ENCODE measurements around the gene AFF4. TPM values are rescaled to one million over a fixed set of nuclear protein-coding genes. Genes with fewer than 3 reads are reported as not detected.

The AFF4 gene
- total and polyA plus RNA-seq, 12 donors: 7.0 to 63.8 (median 52.5) TPM

GRCh38 chr5:132876020-132876759 is 87.2 kb downstream of the AFF4 start:
- Histone ChIP-seq H3K27ac (peak overlapping the region in 6 of 10 donors; percentile 13 to 70 (median 34)), H3K4me3 (no peak overlapping the region), H3K4me1 (peaks cover 0 to 54% (median 21%) of the 10 kb centered on the region in 9 donors), H3K36me3 (peaks cover 0 to 97% (median 29%) of the 10 kb centered on the region in 9 donors), H3K9me3 (no peaks in the 10 kb centered on the region), H3K27me3 (no peaks in the 10 kb centered on the region)
- intact Hi-C loops (cut with DNase I): no loop called here
- WGBS, 2 donors: 92 to 95% methylated on average over 1 of the region's 1 CpG
- DNase-seq (no peak), ATAC-seq (no peak)
- no peak for TF ChIP-seq CTCF (IDR thresholded peaks at IDR 0.05)

- Histone ChIP-seq H3K27ac (peak overlapping the region in 6 of 10 donors; percentile 38 to 77 (median 63)), H3K27me3 (no peaks in the 10 kb centered on the region), H3K4me1 (peaks cover 0 to 60% (median 21%) of the 10 kb centered on the region in 9 donors), H3K36me3 (peaks cover 0 to 96% (median 7%) of the 10 kb centered on the region in 9 donors), H3K4me3 (no peak overlapping the region), H3K9me3 (no peaks in the 10 kb centered on the region)
- DNase-seq (no peak), ATAC-seq (peak in 1 of 8 donors; percentile 5)
- WGBS, 2 donors: 98% methylated on average over 3 of the region's 3 CpGs
- TF ChIP-seq CTCF (IDR thresholded peaks at IDR 0.05): no peak
- intact Hi-C loops (cut with DNase I): no loop called here
Measured at GRCh38 chr5:132873930-132874271, 89.5 kb downstream of the AFF4 start.

- Histone ChIP-seq H3K27me3 (no peaks in the 10 kb centered on the region), H3K4me1 (peaks cover 0 to 63% (median 23%) of the 10 kb centered on the region in 9 donors), H3K27ac (peak within 1 kb of the TSS in 8 of 10 donors; percentile 38 to 77 (median 55)), H3K4me3 (no peak within 1 kb of the TSS), H3K36me3 (peaks cover 0 to 96% (median 9%) of the 10 kb centered on the region in 9 donors), H3K9me3 (no peaks in the 10 kb centered on the region)
- WGBS, 2 donors: 46 to 53% methylated on average over 6 of the region's 6 CpGs
- TF ChIP-seq CTCF (IDR thresholded peaks at IDR 0.05): no peak
- intact Hi-C loops (cut with DNase I): no loop called here
- peak; percentile 18 to 73 (median 60) for ATAC-seq
- peak in 1 of 2 donors; percentile 29 for DNase-seq
Measured at GRCh38 chr5:132873119-132873929, 90.1 kb downstream of the AFF4 start, which contains the start of gene LEAP2. Gene LEAP2 (plus strand): TSS chr5:132873668. CDS start chr5:132873695, 27 bp downstream.

- peak overlapping the region in 8 of 10 donors; percentile 38 to 77 (median 55) for H3K27ac ChIP-seq
- intact Hi-C loops (cut with DNase I): no loop called here
- no peak overlapping the region for H3K4me3 ChIP-seq
- WGBS, 2 donors: 88 to 91% methylated on average over 1 of the region's 1 CpG
- H3K36me3 ChIP-seq: peaks cover 0 to 96% (median 10%) of the 10 kb centered on the region in 9 donors
- TF ChIP-seq CTCF (IDR thresholded peaks at IDR 0.05): no peak
- H3K9me3 ChIP-seq: no peaks in the 10 kb centered on the region
- DNase-seq: no peak
- H3K27me3 ChIP-seq: no peaks in the 10 kb centered on the region
- ATAC-seq: peak in 2 of 8 donors; percentile 6 to 29
- peaks cover 0 to 63% (median 28%) of the 10 kb centered on the region in 9 donors for H3K4me1 ChIP-seq
Measured at GRCh38 chr5:132872788-132873118, 90.7 kb downstream of the AFF4 start.
